WTC11 (cell line): ENCODE data around the gene MEGF10. TPM values are rescaled to one million over a fixed set of nuclear protein-coding genes. Genes with fewer than 3 reads are reported as not detected.

ENCODE experiments used
- ATAC-seq: fragments of 200-7000 bp; cut with Tn5 transposase; 2 replicates; pipeline ENCODE4 v1.10.0; 2021; ENCODE audit warnings: mild to moderate bottlenecking, moderate library complexity
- CTCF ChIA-PET: fragments of 300-600 bp; sonication (Branson Sonifier 250); formaldehyde crosslinking; loops from one replicate; lab custom pipeline; 2021; ENCODE audit warnings: antibody characterized with exemption; lab: Charles Lee
- POLR2A ChIA-PET: fragments of 350-600 bp; sonication (Branson Sonifier 250); formaldehyde crosslinking; loops from one replicate; lab custom pipeline; 2021; ENCODE audit warnings: antibody characterized with exemption; lab: Charles Lee
- DNase-seq: peaks from one replicate; pipeline ENCODE4 v3.0.0; 2021; ENCODE audit warnings: low spot score
- H3K27ac Mint-ChIP-seq: 2 replicates; pipeline ENCODE4 v1.8.0; 2021; ENCODE audit warnings: mixed read lengths
- H3K27me3 Mint-ChIP-seq: 2 replicates; pipeline ENCODE4 v1.8.0; 2021; ENCODE audit warnings: low read depth, mild to moderate bottlenecking, moderate library complexity, mixed read lengths
- H3K36me3 Mint-ChIP-seq: 2 replicates; pipeline ENCODE4 v1.8.0; 2021; ENCODE audit warnings: mixed read lengths
- H3K4me1 Mint-ChIP-seq: 2 replicates; pipeline ENCODE4 v1.8.0; 2022; ENCODE audit warnings: mixed read lengths
- H3K4me3 Mint-ChIP-seq: 2 replicates; pipeline ENCODE4 v1.8.0; 2021; ENCODE audit warnings: mild to moderate bottlenecking, moderate library complexity, mixed read lengths
- H3K9me3 Mint-ChIP-seq: 2 replicates; pipeline ENCODE4 v1.8.0; 2021; ENCODE audit warnings: mixed read lengths
- AR ChIP-seq: fragments of 250-450 bp; sonication (Bioruptor Pico); IDR thresholded peaks from 2 replicates; pipeline ENCODE4 v1.9.0; 2021; ENCODE audit warnings: mild to moderate bottlenecking
- ATF6 ChIP-seq: sonication (generic); formaldehyde crosslinking; IDR thresholded peaks from 2 replicates; pipeline ENCODE4 v1.8.1; 2023; ENCODE audit warnings: mild to moderate bottlenecking, missing genetic modification reagents
- CTCF ChIP-seq: fragments of 200-600 bp; IDR thresholded peaks from 2 replicates; pipeline ENCODE4 v1.8.0; 2022; ENCODE audit warnings: antibody characterized with exemption
- HMGA2 ChIP-seq: fragments of 250-450 bp; sonication (Bioruptor Pico); IDR thresholded peaks from 2 replicates; pipeline ENCODE4 v1.4.0; 2021; ENCODE audit warnings: mild to moderate bottlenecking, moderate library complexity
- IRF1 ChIP-seq: sonication (generic); formaldehyde crosslinking; IDR thresholded peaks from 2 replicates; pipeline ENCODE4 v1.8.0; 2023; ENCODE audit warnings: missing genetic modification reagents
- MLX ChIP-seq: sonication (generic); formaldehyde crosslinking; IDR thresholded peaks from 2 replicates; pipeline ENCODE4 v1.8.1; 2023; ENCODE audit warnings: mild to moderate bottlenecking, missing genetic modification reagents, moderate library complexity
- MYBL2 ChIP-seq: sonication (generic); formaldehyde crosslinking; IDR thresholded peaks from 2 replicates; pipeline ENCODE4 v1.8.1; 2023; ENCODE audit warnings: mild to moderate bottlenecking, moderate library complexity, missing genetic modification reagents
- NR1H2 ChIP-seq: sonication (generic); formaldehyde crosslinking; IDR thresholded peaks from 2 replicates; pipeline ENCODE4 v1.9.0; 2021; ENCODE audit warnings: mild to moderate bottlenecking, moderate library complexity, missing genetic modification reagents
- SP1 ChIP-seq: sonication (generic); formaldehyde crosslinking; conservative IDR thresholded peaks from 2 replicates; pipeline ENCODE4 v1.8.1; 2022; ENCODE audit warnings: missing genetic modification reagents
- ZBTB21 ChIP-seq: sonication (generic); formaldehyde crosslinking; IDR thresholded peaks from 2 replicates; pipeline ENCODE4 v1.8.1; 2023; ENCODE audit warnings: mild to moderate bottlenecking, missing genetic modification reagents, borderline replicate concordance
- ZNF121 ChIP-seq: sonication (generic); formaldehyde crosslinking; IDR thresholded peaks from 2 replicates; pipeline ENCODE4 v1.8.0; 2023; ENCODE audit warnings: missing genetic modification reagents
- ZNF219 ChIP-seq: sonication (generic); formaldehyde crosslinking; IDR thresholded peaks from 2 replicates; pipeline ENCODE4 v1.8.0; 2023; ENCODE audit warnings: missing genetic modification reagents, mild to moderate bottlenecking, borderline replicate concordance
- ZNF317 ChIP-seq: sonication (generic); formaldehyde crosslinking; IDR thresholded peaks from 2 replicates; pipeline ENCODE4 v1.8.1; 2023; ENCODE audit warnings: low read depth, mild to moderate bottlenecking, moderate library complexity, missing genetic modification reagents, borderline replicate concordance
- ZNF416 ChIP-seq: fragments of 250-450 bp; sonication (Bioruptor Pico); IDR thresholded peaks from 2 replicates; pipeline ENCODE4 v1.9.0; 2021; ENCODE audit warnings: mild to moderate bottlenecking, inconsistent platforms
- total RNA-seq: library from RNA; stranded (reverse); gene quantifications from 3 replicates; pipeline ENCODE4 v1.2.3, GENCODE V29; 2021

Gene MEGF10
- total RNA-seq, 1 experiment from 2014 or later: 24.5 TPM

GRCh38 chr5:127447827-127448226 is 157.2 kb downstream of the MEGF10 start:
- POLR2A ChIA-PET: no interaction called here
- no peak for DNase-seq
- peaks cover 27% of the 10 kb centered on the region for H3K36me3 Mint-ChIP-seq

More at GRCh38 chr5:127447827-127448226, 157.2 kb downstream of the MEGF10 start:
- H3K27ac Mint-ChIP-seq: no peak overlapping the region
- no peak overlapping the region for H3K4me3 Mint-ChIP-seq
- no peaks in the 10 kb centered on the region for H3K9me3 Mint-ChIP-seq
- no peak for TF ChIP-seq MYBL2 (CRISPR knock-in tag)
- no peak for TF ChIP-seq IRF1 (CRISPR knock-in tag)
- TF ChIP-seq NR1H2 (CRISPR knock-in tag): no peak
- TF ChIP-seq SP1 (CRISPR knock-in tag): no peak
- TF ChIP-seq HMGA2 (CRISPR knock-in tag): no peak
- TF ChIP-seq AR (CRISPR knock-in tag): no peak
- TF ChIP-seq ZNF121 (CRISPR knock-in tag): no peak
- TF ChIP-seq CTCF: no peak
- TF ChIP-seq ZNF416 (CRISPR knock-in tag): no peak
- TF ChIP-seq ATF6 (CRISPR knock-in tag): no peak
- TF ChIP-seq ZNF219: no peak
- no peak for TF ChIP-seq ZBTB21 (CRISPR knock-in tag)
- TF ChIP-seq MLX (CRISPR knock-in tag): no peak
- no peak for TF ChIP-seq ZNF317
- no peak for ATAC-seq
- CTCF ChIA-PET: no interaction called here
- H3K27me3 Mint-ChIP-seq: no peaks in the 10 kb centered on the region
- H3K4me1 Mint-ChIP-seq: peaks cover 12% of the 10 kb centered on the region
